GM21423 (cell line): ENCODE measurements around the gene PANK4.

Experiments used
- ATAC-seq: cut with Tn5 transposase; IDR thresholded peaks from one replicate; pipeline ENCODE4 v1.9.1; 2021; ENCODE audit warnings: mild to moderate bottlenecking, moderate library complexity; ENCODE audit not compliant: unreplicated experiment

Gene PANK4

GRCh38 chr1:2501041-2501819 is 25.2 kb downstream of the PANK4 start:
- no peak for ATAC-seq

GRCh38 chr1:2499986-2500596 is 26.3 kb downstream of the PANK4 start:
- no peak for ATAC-seq

- ATAC-seq: no peak
Measured at GRCh38 chr1:2499260-2499659, 27.1 kb downstream of the PANK4 start.

- ATAC-seq: no peak
Measured at GRCh38 chr1:2498648-2499047, 27.7 kb downstream of the PANK4 start.

GRCh38 chr1:2497891-2498290 is 28.5 kb downstream of the PANK4 start:
- ATAC-seq: no peak

- ATAC-seq: no peak
Measured at GRCh38 chr1:2496746-2497145, 29.6 kb downstream of the PANK4 start.

GRCh38 chr1:2496087-2496622 is 30.2 kb downstream of the PANK4 start:
- ATAC-seq: peak; percentile 57

GRCh38 chr1:2495546-2495945 is 30.9 kb downstream of the PANK4 start:
- ATAC-seq: no peak

GRCh38 chr1:2495026-2495425 is 31.4 kb downstream of the PANK4 start:
- ATAC-seq: no peak

GRCh38 chr1:2494323-2494693 is 32.1 kb downstream of the PANK4 start:
- ATAC-seq: no peak

- ATAC-seq: no peak
Measured at GRCh38 chr1:2493691-2494322, 32.6 kb downstream of the PANK4 start.

- ATAC-seq: no peak
Measured at GRCh38 chr1:2493218-2493617, 33.2 kb downstream of the PANK4 start.

GRCh38 chr1:2492091-2492490 is 34.3 kb downstream of the PANK4 start:
- ATAC-seq: no peak

- no peak for ATAC-seq
Measured at GRCh38 chr1:2489615-2490014, 36.8 kb downstream of the PANK4 start.

- ATAC-seq: no peak
Measured at GRCh38 chr1:2488688-2489087, 37.7 kb downstream of the PANK4 start.

- no peak for ATAC-seq
Measured at GRCh38 chr1:2486558-2486957, 39.8 kb downstream of the PANK4 start.

GRCh38 chr1:2486041-2486440 is 40.4 kb downstream of the PANK4 start:
- no peak for ATAC-seq

- ATAC-seq: no peak
Measured at GRCh38 chr1:2483970-2484369, 42.4 kb downstream of the PANK4 start.

GRCh38 chr1:2483026-2483425 is 43.4 kb downstream of the PANK4 start:
- ATAC-seq: no peak

GRCh38 chr1:2482588-2482987 is 43.8 kb downstream of the PANK4 start:
- no peak for ATAC-seq

- no peak for ATAC-seq
Measured at GRCh38 chr1:2481885-2482284, 44.5 kb downstream of the PANK4 start.

- ATAC-seq: no peak
Measured at GRCh38 chr1:2480986-2481364, 45.4 kb downstream of the PANK4 start.
